ENCODE data around the gene INSRR. TPM values are rescaled to one million over a fixed set of nuclear protein-coding genes. Genes with fewer than 3 reads are reported as not detected.

Gene INSRR
- total and polyA plus RNA-seq, 9 donors: 0.02 to 0.15 TPM; not detected in 7

DNA sequence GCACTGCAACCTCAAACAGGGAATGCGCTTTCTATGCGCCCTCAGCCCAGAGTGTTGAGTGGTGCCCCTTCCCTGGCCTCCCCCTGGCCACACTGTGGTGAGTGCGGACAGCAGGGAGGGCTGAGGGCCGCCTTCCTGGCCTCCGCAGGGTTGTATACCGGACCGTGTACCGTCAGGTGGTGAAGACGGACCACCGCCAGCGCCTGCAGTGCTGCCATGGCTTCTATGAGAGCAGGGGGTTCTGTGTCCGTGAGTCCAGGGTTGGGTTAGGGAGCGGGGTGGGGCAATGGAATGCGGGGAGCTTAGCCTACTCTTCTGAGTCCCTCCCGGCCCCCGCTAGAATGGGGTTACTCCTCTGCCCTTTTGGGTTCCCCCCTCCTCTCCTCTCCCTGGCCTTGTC, 46.3 kb upstream of the INSRR start:
- DNase-seq: no peak
- intact Hi-C loops (cut with DNase I): no loop called here
- H3K4me3 ChIP-seq: no peak overlapping the region
- no peaks in the 10 kb centered on the region for H3K9me3 ChIP-seq
- TF ChIP-seq, protein P1, sequence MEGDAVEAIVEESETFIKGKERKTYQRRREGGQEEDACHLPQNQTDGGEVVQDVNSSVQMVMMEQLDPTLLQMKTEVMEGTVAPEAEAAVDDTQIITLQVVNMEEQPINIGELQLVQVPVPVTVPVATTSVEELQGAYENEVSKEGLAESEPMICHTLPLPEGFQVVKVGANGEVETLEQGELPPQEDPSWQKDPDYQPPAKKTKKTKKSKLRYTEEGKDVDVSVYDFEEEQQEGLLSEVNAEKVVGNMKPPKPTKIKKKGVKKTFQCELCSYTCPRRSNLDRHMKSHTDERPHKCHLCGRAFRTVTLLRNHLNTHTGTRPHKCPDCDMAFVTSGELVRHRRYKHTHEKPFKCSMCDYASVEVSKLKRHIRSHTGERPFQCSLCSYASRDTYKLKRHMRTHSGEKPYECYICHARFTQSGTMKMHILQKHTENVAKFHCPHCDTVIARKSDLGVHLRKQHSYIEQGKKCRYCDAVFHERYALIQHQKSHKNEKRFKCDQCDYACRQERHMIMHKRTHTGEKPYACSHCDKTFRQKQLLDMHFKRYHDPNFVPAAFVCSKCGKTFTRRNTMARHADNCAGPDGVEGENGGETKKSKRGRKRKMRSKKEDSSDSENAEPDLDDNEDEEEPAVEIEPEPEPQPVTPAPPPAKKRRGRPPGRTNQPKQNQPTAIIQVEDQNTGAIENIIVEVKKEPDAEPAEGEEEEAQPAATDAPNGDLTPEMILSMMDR (IDR thresholded peaks at IDR 0.05): no peak
- no peak for TF ChIP-seq EP300 (IDR thresholded peaks at IDR 0.05)
- no peak for TF ChIP-seq POLR2A (IDR thresholded peaks at IDR 0.05)
- peaks cover 29% of the 10 kb centered on the region for H3K4me1 ChIP-seq (ENCODE audit: insufficient read depth)
- H3K36me3 ChIP-seq: no peaks in the 10 kb centered on the region
- 85 to 94% (median 88%) methylated on average over 10 to 16 of the region's 16 CpGs for WGBS, 3 donors
- no peaks in the 10 kb centered on the region for H3K27me3 ChIP-seq
- H3K27ac ChIP-seq: no peak overlapping the region

DNA sequence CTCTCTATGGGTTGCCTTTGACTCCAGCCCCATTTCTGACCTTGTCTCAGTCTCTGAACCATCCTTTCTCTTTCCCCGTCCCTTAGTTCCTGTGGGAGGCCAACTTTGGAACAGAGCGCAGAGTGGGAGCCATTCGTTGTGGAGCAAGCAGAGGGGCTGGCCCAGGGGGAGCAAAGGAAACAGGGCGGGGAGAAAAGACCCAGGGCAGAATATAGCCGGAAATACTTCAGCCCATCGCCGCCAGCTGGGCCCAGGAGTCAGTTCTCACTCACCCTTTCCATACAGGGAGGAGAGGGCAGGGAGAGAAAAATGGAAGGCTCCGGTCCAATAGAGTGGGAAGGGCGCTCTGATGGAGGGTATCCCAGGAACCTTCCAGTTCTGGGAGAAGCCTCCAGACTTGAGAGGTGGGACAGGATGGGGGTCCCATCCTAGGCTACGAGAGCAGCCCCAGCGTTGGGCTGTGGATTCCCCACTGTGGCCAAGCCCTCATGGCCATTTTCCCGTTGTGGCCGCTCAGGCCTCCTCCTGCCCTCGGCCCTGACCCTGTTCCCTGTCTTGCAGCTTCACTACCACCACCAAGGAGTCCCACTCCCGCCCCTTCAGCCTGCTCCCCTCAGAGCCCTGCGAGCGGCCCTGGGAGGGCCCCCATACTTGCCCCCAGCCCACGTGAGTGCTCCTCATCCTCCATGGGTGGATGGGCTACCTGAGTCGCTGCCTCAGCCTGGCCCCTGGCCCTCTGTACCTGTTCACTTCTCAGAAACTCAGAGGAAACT, 45.5 kb upstream of the INSRR start:
- H3K9me3 ChIP-seq: no peaks in the 10 kb centered on the region
- peaks cover 29% of the 10 kb centered on the region for H3K4me1 ChIP-seq (ENCODE audit: insufficient read depth)
- no peak for DNase-seq
- intact Hi-C loops (cut with DNase I): no loop called here
- H3K27me3 ChIP-seq: no peaks in the 10 kb centered on the region
- H3K36me3 ChIP-seq: no peaks in the 10 kb centered on the region
- TF ChIP-seq, protein P1 (IDR thresholded peaks at IDR 0.05): no peak
- no peak for TF ChIP-seq POLR2A (IDR thresholded peaks at IDR 0.05)
- no peak for TF ChIP-seq EP300 (IDR thresholded peaks at IDR 0.05)
- no peak overlapping the region for H3K4me3 ChIP-seq
- no peak overlapping the region for H3K27ac ChIP-seq
- 29 to 54% (median 42%) methylated on average over 19 of the region's 19 CpGs for WGBS, 3 donors

DNA sequence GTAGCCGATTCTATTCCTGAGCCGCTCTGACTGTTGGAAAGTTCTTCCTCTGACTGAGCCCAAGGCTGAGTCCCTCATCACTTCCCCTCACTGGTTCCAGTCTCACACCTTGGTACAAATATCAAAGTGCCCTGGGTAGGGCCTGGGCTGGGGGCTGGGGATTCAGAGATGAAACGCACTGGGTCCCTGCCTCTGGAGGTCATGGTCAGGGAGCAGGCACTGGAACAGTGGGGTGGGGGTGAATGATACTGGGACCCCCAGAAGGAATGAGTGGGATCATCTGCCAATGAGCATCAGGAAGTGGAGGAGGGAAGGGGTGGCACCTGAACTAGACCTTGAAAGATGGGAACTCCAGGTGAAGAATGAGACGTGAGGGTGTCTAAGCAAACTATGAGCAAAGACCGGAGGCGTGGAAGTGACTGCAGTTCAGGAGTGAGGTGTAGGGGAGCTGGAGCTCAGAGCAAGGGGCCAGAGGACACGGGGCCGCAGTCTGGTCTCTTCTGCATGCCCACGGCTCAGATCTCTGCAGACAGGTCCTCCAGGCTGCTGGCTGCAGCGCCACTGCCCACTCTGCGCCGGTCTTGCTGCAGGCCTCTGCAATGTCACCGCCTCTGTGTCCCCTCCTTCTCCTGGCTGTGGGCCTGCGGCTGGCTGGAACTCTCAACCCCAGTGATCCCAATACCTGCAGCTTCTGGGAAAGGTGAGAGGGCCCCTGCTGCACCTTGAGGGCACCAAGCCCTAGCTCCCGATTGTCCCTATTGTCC, 44.6 kb upstream of the INSRR start:
- H3K9me3 ChIP-seq: no peaks in the 10 kb centered on the region
- H3K4me3 ChIP-seq: no peak overlapping the region
- H3K27me3 ChIP-seq: no peaks in the 10 kb centered on the region
- peaks cover 32% of the 10 kb centered on the region for H3K4me1 ChIP-seq (ENCODE audit: insufficient read depth)
- 74 to 82% (median 82%) methylated on average over 15 of the region's 15 CpGs for WGBS, 3 donors
- intact Hi-C loops (cut with DNase I): no loop called here
- TF ChIP-seq, protein P1 (IDR thresholded peaks at IDR 0.05): no peak
- TF ChIP-seq POLR2A (IDR thresholded peaks at IDR 0.05) (no peak), EP300 (IDR thresholded peaks at IDR 0.05) (no peak)
- no peak for DNase-seq
- no peaks in the 10 kb centered on the region for H3K36me3 ChIP-seq
- H3K27ac ChIP-seq: no peak overlapping the region

DNA sequence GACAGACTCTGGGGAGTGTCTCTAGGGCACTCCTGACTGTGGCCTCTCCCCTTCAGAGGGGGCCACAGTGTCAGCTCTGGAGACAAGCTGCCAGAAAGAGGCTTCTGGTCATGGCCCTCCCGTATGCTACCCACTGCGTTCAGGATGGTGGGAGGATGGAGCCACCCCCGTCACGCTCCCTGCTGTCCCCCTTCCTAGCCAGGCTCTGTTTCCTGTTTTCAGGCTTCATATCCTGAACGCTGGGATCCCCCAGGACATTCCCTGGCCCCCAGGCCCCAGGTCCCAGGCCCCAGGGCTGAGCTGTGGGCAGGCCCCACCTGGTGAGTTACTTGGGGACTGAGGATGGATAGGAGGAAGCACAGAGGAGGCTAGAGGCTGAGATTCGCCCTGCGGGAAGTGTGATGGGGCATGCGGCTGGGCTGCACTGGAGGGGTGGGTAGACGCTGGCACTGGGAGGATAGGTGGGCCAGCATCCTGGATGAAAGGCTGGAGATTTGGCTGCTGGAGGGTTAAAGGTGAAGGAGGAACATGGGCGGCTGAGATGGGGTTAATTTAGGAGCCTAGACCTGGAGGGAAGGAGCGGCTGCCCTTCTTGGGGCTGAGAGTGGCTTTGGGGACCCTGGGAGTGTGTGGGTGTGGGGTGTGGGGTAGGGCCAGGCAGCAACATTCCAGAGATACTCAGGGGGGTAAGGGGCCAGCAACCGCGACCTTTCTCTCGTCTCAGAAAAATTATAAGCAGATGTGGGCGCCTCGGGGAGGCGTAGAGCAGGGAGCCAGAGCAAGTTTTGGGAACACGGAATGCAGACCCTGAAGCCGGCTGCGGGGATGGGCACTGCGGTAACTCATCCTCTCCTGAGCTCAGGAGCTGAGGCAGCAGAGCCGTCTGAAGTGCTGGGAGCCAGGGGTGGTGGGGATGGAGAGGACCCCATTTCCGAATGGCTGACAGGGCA, 43.3 kb upstream of the INSRR start:
- Histone ChIP-seq H3K4me1 (ENCODE audit: insufficient read depth) (peaks cover 34% of the 10 kb centered on the region), H3K27me3 (no peaks in the 10 kb centered on the region), H3K9me3 (no peaks in the 10 kb centered on the region), H3K27ac (no peak overlapping the region), H3K4me3 (no peak overlapping the region), H3K36me3 (no peaks in the 10 kb centered on the region)
- DNase-seq: no peak
- intact Hi-C loops (cut with DNase I): no loop called here
- WGBS, 3 donors: 40 to 52% (median 46%) methylated on average over 22 to 23 of the region's 23 CpGs
- TF ChIP-seq EP300 (IDR thresholded peaks at IDR 0.05) (no peak), POLR2A (IDR thresholded peaks at IDR 0.05) (no peak)
- TF ChIP-seq, protein P1 (IDR thresholded peaks at IDR 0.05): no peak

Measured in ovary (tissue), 9 donors.